OCI-LY7 (cell line): ENCODE measurements around the gene GNB2.

Source experiments
- CTCF ChIP-seq: fragments of 200-600 bp; sonication (generic); conservative IDR thresholded peaks from 2 replicates; pipeline ENCODE4 v1.5.1; 2014; ENCODE audit warnings: mild to moderate bottlenecking, antibody characterized with exemption, low read length, moderate library complexity, mixed read lengths
- EZH2phosphoT487 ChIP-seq: fragments of 200-600 bp; sonication (generic); IDR thresholded peaks from 2 replicates; pipeline ENCODE4 v1.6.1; 2018; ENCODE audit warnings: low read depth, borderline replicate concordance, mild to moderate bottlenecking, mixed run types, antibody characterized with exemption, low read length, moderate library complexity, mixed read lengths

GRCh38 chr7:100693312-100694097 is 20.0 kb downstream of the GNB2 start:
- TF ChIP-seq CTCF (no peak), EZH2phosphoT487 (no peak)
